SW480 (cell line): ENCODE data around the gene NEO1.
"Not testable (repeated sequence)": the region's sequence is repeated elsewhere in the genome, so short reads cannot be mapped to it uniquely, and the experiment has no call there.

Experiments used
- DNase-seq: peaks from one replicate; pipeline ENCODE4 v3.0.0-alpha.2; 2016; ENCODE audit warnings: low spot score

The NEO1 gene

GRCh38 chr15:73265536-73266153, 213.4 kb downstream of the NEO1 start:
- DNase-seq = peak; percentile 49

GRCh38 chr15:73268457-73268856, 216.2 kb downstream of the NEO1 start:
- no peak for DNase-seq

GRCh38 chr15:73270366-73271097, 218.3 kb downstream of the NEO1 start:
- no peak for DNase-seq

- DNase-seq = peak; percentile 57
Observed at GRCh38 chr15:73273181-73274002, 221.1 kb downstream of the NEO1 start.

- DNase-seq = no peak
Observed at GRCh38 chr15:73275862-73276261, 223.6 kb downstream of the NEO1 start.

DNA sequence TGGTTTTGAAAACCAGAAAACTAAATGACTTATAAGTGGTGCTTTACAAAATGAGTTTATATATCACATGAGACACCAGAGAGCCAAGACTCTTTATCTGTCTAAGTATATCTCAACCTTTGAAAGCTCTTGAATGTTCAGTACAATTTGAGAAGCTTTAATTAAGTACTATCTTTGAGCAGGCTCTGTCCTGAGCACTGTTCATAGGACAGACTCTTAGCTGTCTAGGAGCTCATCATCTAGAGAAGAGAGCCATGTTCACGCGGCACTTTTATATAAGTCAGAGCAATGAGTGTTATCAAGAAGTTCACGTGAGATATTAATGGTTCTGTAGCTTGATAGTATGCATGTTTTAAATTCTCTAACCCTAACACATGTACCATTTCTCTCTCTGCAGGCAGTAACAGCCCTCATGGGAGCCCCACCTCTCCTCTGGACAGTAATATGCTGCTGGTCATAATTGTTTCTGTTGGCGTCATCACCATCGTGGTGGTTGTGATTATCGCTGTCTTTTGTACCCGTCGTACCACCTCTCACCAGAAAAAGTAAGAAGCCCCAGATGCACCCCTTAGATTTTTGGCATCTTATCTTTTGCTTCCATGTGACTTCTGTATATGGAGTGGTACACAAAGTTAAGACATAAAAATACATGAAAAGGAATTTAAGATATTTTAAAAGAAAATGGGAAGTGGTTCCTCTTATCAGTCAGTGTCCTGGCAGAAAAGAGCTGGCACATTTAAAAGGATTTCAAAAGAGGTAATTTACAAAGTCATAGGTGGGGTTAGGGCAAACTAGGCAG, 230.5 kb downstream of the NEO1 start:
- DNase-seq = no peak

DNA sequence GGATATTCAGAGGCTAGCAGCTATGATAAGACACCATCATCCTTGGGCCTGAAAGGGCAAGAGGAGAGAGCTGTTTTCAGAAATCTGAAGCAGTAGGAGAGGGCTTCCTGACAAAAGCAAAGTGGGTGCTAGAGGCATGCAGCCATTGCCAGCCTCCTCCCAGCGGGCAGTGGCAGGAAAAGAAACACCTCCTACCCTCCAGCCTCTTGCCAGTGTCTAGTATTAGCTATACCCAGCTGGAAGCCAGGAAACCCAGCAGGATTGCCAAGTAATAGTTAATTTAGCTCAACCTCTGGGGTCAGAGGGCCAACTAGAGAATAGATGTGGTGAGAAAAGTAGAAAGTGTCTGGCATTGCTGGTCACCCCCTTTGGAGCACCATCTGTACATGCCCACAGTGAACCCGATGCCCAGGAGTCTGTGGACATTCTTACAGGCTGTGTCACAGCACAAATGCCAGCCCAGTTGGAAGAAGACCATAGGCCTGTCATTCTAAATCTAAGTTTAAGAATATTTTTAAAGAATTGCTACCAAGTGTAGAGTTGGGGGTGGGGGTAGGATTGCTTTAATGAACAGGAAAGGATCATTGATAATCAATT, 231.2 kb downstream of the NEO1 start:
- DNase-seq = no peak

DNA sequence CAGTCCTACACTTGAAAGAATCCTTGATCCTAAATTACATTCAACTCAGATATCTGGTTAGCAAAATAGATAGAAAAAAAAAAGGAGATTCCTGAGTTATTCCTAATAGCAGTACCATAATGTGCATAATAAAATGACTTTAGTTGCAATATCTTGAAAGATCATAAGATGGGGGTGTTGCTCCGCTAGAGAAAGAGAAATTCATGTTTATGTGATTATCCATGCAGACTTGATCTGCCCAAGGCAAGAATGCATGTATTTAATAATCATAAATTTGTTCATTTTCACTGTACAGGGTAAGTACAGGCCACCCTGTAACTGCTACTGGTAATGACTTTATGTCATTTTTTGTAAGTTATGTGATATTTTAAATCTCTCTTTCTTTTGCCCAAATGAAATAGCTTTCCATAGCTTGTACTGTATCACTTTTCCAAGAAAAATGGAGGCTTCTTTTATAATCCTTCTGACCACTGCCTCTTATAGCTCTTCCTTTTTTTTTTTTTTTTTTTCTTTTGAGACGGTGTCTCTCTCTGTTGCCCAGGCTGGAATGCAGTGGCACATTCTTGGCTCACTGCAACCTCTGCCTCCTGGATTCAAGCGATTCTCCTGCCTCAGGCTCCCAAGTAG, 231.9 kb downstream of the NEO1 start:
- DNase-seq = peak; percentile 5

DNA sequence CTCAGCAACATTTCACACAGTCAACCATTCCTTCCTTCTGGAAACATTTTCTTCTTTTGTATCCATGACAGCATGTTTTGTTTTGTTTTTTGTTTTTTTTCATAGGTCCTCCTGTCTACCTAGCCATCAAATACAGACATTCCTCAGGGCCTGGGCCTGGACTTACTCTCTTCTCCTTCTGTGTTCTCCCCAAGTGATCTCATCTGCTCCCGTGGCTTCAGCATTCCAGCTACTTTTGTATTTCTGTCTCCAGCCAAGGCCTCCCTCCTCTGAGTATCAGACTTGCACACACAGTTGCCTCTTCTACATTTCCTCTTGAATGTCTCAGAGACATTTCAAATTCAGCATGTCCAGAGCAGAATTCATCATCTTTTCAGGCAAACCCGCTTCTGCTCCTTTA, 234.0 kb downstream of the NEO1 start:
- DNase-seq = no peak

DNA sequence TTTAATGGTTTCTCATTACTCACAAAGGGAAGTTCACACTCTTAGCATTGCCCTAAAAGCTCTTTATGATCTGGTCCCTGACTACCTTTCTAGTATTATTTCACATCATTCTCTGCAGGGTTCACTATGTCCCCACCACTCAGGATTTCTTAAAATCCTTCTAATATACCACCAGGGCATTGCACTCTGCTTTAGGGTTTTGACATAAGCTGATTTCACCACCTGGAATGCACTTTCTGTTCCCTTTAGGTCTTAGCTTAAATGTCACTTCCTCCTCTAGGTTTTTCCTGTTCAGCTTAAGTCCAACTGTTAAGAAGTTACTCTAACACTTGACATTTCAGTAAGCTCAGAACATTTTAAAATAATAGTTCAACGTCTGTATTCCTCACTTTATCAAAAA, 234.8 kb downstream of the NEO1 start:
- no peak for DNase-seq

GRCh38 chr15:73291441-73291840, 239.2 kb downstream of the NEO1 start:
- no peak for DNase-seq

- DNase-seq = peak; percentile 8
Observed at GRCh38 chr15:73293773-73294172, 241.5 kb downstream of the NEO1 start.

- DNase-seq = no peak
Observed at GRCh38 chr15:73295630-73296286, 243.5 kb downstream of the NEO1 start.

DNA sequence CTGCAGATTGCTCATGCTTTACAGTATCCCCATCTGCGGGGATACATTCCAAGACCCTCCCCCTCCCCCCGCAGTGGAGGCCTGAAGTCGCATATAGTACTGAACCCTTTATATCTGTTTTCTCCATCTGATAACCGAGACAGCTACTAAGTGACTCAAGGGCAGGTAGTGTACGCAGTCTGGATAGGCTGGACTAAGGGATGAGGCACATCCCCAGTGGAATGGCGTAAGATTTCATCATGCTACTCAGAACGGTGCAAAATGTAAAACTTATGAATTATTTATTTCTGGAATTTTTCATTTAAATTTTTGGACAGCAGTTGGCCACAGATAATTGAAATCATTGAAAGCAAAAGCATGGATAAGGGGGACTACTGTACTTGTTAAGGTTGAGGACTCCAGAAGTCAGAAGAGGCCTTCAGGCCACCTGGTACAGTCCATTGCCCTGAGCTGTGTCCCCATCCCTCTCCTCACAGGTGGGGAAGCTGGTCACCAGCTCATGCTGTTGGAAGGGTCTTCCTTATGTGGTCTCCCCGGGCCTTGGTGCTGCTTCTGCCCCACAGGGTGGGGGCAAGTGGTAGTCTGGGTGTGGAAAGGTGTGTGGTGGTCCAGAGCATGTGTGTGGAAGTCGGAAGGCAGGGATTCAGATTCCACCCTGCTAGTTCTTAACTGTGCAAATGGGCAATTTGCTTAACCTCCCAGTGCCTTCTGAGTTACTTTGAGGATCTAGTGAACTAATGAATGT, 244.5 kb downstream of the NEO1 start:
- DNase-seq = no peak

GRCh38 chr15:73298522-73299245, 246.4 kb downstream of the NEO1 start:
- DNase-seq = no peak

DNA sequence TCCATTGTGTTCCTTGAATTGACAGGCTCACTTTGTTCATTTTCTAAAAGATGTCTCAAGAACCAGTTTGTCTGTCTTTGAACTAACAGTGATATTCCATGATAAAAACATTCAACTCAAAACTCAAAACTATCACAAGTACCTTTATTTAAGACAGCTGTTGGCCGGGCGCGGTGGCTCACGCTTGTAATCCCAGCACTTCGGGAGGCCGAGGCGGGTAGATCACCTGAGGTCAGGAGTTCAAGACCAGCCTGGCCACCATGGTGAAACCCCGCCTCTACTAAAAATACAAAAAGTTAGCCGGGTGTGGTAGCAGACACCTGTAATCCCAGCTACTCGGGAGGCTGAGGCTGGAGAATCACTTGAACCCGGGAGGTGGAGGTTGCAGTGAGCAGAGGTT, 248.0 kb downstream of the NEO1 start:
- DNase-seq = not testable (repeated sequence)

DNA sequence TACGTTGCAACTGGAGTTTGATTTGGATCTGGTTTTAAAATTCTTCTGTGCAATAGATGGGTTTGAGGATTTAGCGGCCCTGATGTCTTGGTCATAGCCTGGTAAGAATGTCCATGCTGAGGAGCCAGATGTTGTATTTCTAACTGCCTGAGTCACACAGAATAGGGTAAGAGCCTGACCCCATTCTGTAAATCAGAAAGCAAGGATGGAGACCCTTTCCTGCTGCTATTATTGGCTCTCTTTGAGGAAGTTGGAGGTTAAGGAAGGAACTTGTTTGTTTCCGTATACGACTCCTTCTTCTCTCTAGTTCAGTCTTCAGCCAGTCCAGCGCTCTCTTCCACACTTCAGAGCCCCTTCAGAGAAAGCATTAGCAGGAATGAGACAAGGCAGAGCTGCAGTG, 251.4 kb downstream of the NEO1 start:
- DNase-seq = no peak

GRCh38 chr15:73305331-73306211, 253.3 kb downstream of the NEO1 start:
- DNase-seq = peak; percentile 63
